A549 (cell line): ENCODE measurements around the gene PLPPR3.

Experiments used
- CHD4 ChIP-seq: fragments of 200-600 bp; sonication (generic); IDR thresholded peaks from 2 replicates; pipeline ENCODE4 v1.6.1; 2016; ENCODE audit warnings: antibody characterized with exemption, mild to moderate bottlenecking, borderline replicate concordance
- CTCF ChIP-seq: fragments of >200 bp; sonication (Bioruptor Twin); formaldehyde crosslinking; IDR thresholded peaks from 3 replicates; pipeline ENCODE4 v1.5.1; 2016
- HMGXB4 ChIP-seq: fragments of 250-450 bp; sonication (Bioruptor Pico); IDR thresholded peaks from 2 replicates; pipeline ENCODE4 v1.5.0; 2021; ENCODE audit warnings: mild to moderate bottlenecking, moderate library complexity, borderline replicate concordance
- POLR2A ChIP-seq: IDR thresholded peaks from 2 replicates; pipeline ENCODE4 v1.6.1; 2012; ENCODE audit warnings: mild to moderate bottlenecking, low read length
- RAD21 ChIP-seq, 2 experiments: fragments of >200 bp in 1 of 2; sonication (Bioruptor Twin) in 1 of 2; formaldehyde crosslinking in 1 of 2; IDR thresholded peaks in 1 of 2; conservative IDR thresholded peaks in 1 of 2; 2 replicates in 1 of 2; 3 replicates in 1 of 2; pipeline ENCODE4 v1.6.1; 2012 to 2018; ENCODE audit warnings: inconsistent platforms in 1 of 2

- no peak for TF ChIP-seq HMGXB4 (CRISPR knock-in tag)
- no peak for TF ChIP-seq CTCF
- TF ChIP-seq RAD21 (conservative IDR thresholded peaks at IDR 0.05 in 1 of 2, IDR thresholded peaks at IDR 0.05 in 1 of 2), result no peak
- TF ChIP-seq CHD4, result no peak
- no peak for TF ChIP-seq POLR2A
Observed at GRCh38 chr19:835210-835810, 13.6 kb upstream of the PLPPR3 start.
